Right lobe of liver (tissue), 4 donors: ENCODE measurements around the gene LRRTM4.

Source experiments
- CTCF ChIP-seq, 4 donors: fragments of 200-600 bp in 3 of 4; fragments of 450-650 bp in 1 of 4; IDR thresholded peaks; one replicate each; pipeline versions ENCODE4 v1.5.1 to v1.8.0; 2016 to 2022; ENCODE audit warnings: antibody characterized with exemption in 4 of 4, mild to moderate bottlenecking in 2 of 4
- POLR2A ChIP-seq: fragments of 450-650 bp; IDR thresholded peaks from one replicate; pipeline ENCODE4 v1.6.1; 2017; ENCODE audit warnings: antibody characterized with exemption, mild to moderate bottlenecking
- donor health status: DM: no; HTN: no; CAD: no.
- donor health status: DM: no; HTN: no; CAD: no.
- donor health status: DM: no; HTN: yes; CAD: no.

- TF ChIP-seq CTCF (IDR thresholded peaks at IDR 0.05) (no peak), POLR2A (no peak)
Measured at GRCh38 chr2:77328134-77328931, 193.8 kb downstream of the LRRTM4 start.
